HepG2 (cell line): Measurements from ENCODE around the gene NOL4L. TPM values are rescaled to one million over a fixed set of nuclear protein-coding genes. Genes with fewer than 3 reads are reported as not detected.

ENCODE experiments used
- JUN ChIP-seq: sonication (generic); formaldehyde crosslinking; IDR thresholded peaks from 2 replicates; pipeline ENCODE4 v1.4.0; 2020; ENCODE audit warnings: mild to moderate bottlenecking, missing genetic modification reagents
- KLF11 ChIP-seq: IDR thresholded peaks from 2 replicates; pipeline ENCODE4 v1.6.1; 2016; ENCODE audit warnings: missing compliant biosample characterization
- KLF16 ChIP-seq, 2 experiments: sonication (generic) in 1 of 2; formaldehyde crosslinking in 1 of 2; IDR thresholded peaks; 2 replicates each; pipeline versions ENCODE4 v1.6.1 to v1.8.0; 2016 to 2023; ENCODE audit warnings: missing genetic modification reagents in 2 of 2, missing compliant biosample characterization in 1 of 2
- MAF1 ChIP-seq: sonication (generic); formaldehyde crosslinking; IDR thresholded peaks from 2 replicates; pipeline ENCODE4 v1.5.0; 2020; ENCODE audit warnings: missing genetic modification reagents, borderline replicate concordance
- MZF1 ChIP-seq: sonication (generic); formaldehyde crosslinking; IDR thresholded peaks from 2 replicates; pipeline ENCODE4 v1.8.1; 2023; ENCODE audit warnings: mild to moderate bottlenecking, missing genetic modification reagents, borderline replicate concordance
- NFYB ChIP-seq: sonication (generic); formaldehyde crosslinking; IDR thresholded peaks from 2 replicates; pipeline ENCODE4 v1.4.0; 2020; ENCODE audit warnings: missing genetic modification reagents
- NONO ChIP-seq, 2 experiments: fragments of 450-650 bp in 1 of 2; sonication (generic) in 1 of 2; formaldehyde crosslinking in 1 of 2; IDR thresholded peaks in 1 of 2; conservative IDR thresholded peaks in 1 of 2; 2 replicates each; pipeline versions ENCODE4 v1.6.1 to v1.8.0; 2017 to 2022; ENCODE audit warnings: mild to moderate bottlenecking in 1 of 2, missing genetic modification reagents in 1 of 2, moderate library complexity in 1 of 2
- NPAS2 ChIP-seq: sonication (generic); formaldehyde crosslinking; IDR thresholded peaks from 2 replicates; pipeline ENCODE4 v1.8.0; 2022; ENCODE audit warnings: mild to moderate bottlenecking, missing genetic modification reagents, borderline replicate concordance
- PATZ1 ChIP-seq: sonication (generic); formaldehyde crosslinking; IDR thresholded peaks from 2 replicates; pipeline ENCODE4 v1.4.0; 2020; ENCODE audit warnings: missing genetic modification reagents
- PLSCR1 ChIP-seq: sonication (generic); formaldehyde crosslinking; IDR thresholded peaks from 2 replicates; pipeline ENCODE4 v1.5.0; 2020; ENCODE audit warnings: missing genetic modification reagents, mild to moderate bottlenecking, borderline replicate concordance
- RAD51 ChIP-seq: fragments of 450-650 bp; IDR thresholded peaks from 2 replicates; pipeline ENCODE4 v1.6.1; 2016; ENCODE audit warnings: borderline replicate concordance
- ZBTB49 ChIP-seq: sonication (generic); formaldehyde crosslinking; IDR thresholded peaks from 2 replicates; pipeline ENCODE4 v1.4.0; 2020; ENCODE audit warnings: missing genetic modification reagents, borderline replicate concordance
- ZFP36L2 ChIP-seq: sonication (generic); formaldehyde crosslinking; IDR thresholded peaks from 2 replicates; pipeline ENCODE4 v1.4.0; 2020; ENCODE audit warnings: missing genetic modification reagents
- ZNF296 ChIP-seq: sonication (generic); formaldehyde crosslinking; conservative IDR thresholded peaks from 2 replicates; pipeline ENCODE4 v1.5.0; 2020; ENCODE audit warnings: mild to moderate bottlenecking, missing genetic modification reagents
- ZNF564 ChIP-seq: sonication (generic); formaldehyde crosslinking; IDR thresholded peaks from 2 replicates; pipeline ENCODE4 v1.8.1; 2023; ENCODE audit warnings: mild to moderate bottlenecking, missing genetic modification reagents
- ZNF672 ChIP-seq: sonication (generic); formaldehyde crosslinking; IDR thresholded peaks from 2 replicates; pipeline ENCODE4 v1.8.1; 2022; ENCODE audit warnings: missing genetic modification reagents
- ZNF780A ChIP-seq: sonication (generic); formaldehyde crosslinking; IDR thresholded peaks from 2 replicates; pipeline ENCODE4 v1.8.0; 2022; ENCODE audit warnings: mild to moderate bottlenecking, missing genetic modification reagents, moderate library complexity
- ZNF850 ChIP-seq: sonication (generic); formaldehyde crosslinking; conservative IDR thresholded peaks from 2 replicates; pipeline ENCODE4 v1.9.0; 2021; ENCODE audit warnings: mild to moderate bottlenecking, missing genetic modification reagents
- ZSCAN22 ChIP-seq: sonication (generic); formaldehyde crosslinking; IDR thresholded peaks from 2 replicates; pipeline ENCODE4 v1.4.0; 2020; ENCODE audit warnings: mild to moderate bottlenecking, missing genetic modification reagents
- polyA plus RNA-seq, 8 experiments: library from polyadenylated mRNA; depleted of rRNA in 3 of 8; stranded (reverse) in 7 of 8; unstranded in 1 of 8; fragments of >200 nt; fragmentation: Illumina TruSeq in 4 of 8; extraction: Trizol in 4 of 8; gene quantifications; 2 replicates each; pipeline versions ENCODE4 v1.2.1 to v1.2.3, GENCODE V29; 2011 to 2016; ENCODE audit warnings: low read depth in 4 of 8, missing spikeins in 1 of 8, mixed read lengths in 1 of 8; ENCODE audit not compliant: insufficient read depth in 1 of 8
- total RNA-seq, 5 experiments: library from RNA; depleted of rRNA; stranded (reverse); fragments of >200 nt; fragmentation: Illumina TruSeq; extraction: Trizol; gene quantifications; 2 replicates each; pipeline ENCODE4 v1.2.3, GENCODE V29; 2016; ENCODE audit warnings: low read depth in 1 of 5
- TF ChIP-seq, protein P1 (sequence below): sonication (generic); formaldehyde crosslinking; conservative IDR thresholded peaks from 2 replicates; pipeline ENCODE4 v1.4.0; 2020; ENCODE audit warnings: missing genetic modification reagents
- TF ChIP-seq, protein P2 (sequence below): sonication (generic); formaldehyde crosslinking; IDR thresholded peaks from 2 replicates; pipeline ENCODE4 v1.4.0; 2020; ENCODE audit warnings: mild to moderate bottlenecking, low read depth, missing genetic modification reagents

Gene NOL4L
- total and polyA plus RNA-seq, 2 of the 13 experiments (the other 11 are each of a cell fraction or from before 2014, with no cell fraction given): 16.6 to 35.4 TPM

DNA sequence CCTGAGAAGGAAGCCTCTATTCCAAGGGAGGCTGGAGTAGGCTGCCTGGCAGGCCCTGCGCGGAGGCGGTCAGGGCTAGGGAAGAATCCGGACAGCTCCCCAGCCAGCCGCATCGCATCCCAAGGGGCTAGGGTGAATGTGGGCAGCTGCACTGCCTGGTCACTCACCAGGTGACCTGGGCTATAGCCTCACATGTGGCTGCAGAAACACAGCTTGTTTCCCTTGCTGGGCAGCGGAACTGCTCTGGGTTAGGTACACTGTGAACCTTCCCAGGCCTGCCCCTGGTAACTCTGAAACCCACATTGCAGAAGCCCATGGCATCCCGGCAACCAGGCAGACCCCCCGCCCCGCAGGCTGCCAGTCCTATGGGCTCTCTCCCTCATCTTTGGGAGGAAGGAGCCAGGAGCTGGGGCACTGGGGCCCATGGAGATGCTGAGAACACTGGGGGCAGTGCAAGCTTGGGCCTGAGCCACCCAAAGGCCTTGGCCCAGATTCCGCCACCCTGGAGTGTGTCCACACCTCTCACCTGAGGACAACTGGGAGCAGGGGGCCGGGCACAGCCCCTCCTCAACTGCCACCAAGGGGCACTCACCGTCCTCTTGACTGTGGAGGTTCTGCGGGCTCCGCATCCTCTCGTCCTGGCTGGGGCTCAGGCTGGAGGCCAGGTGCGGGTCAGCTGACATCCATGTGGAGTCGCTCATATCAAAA lies 111.0 kb downstream of the NOL4L start (continued):
- TF ChIP-seq MAF1: no peak
- TF ChIP-seq ZSCAN22 (CRISPR knock-in tag): no peak
- TF ChIP-seq JUN (CRISPR knock-in tag): no peak
- TF ChIP-seq NFYB (CRISPR knock-in tag): no peak; the same call in 1 of the 2 replicates
- TF ChIP-seq ZFP36L2 (CRISPR knock-in tag): no peak
- TF ChIP-seq PLSCR1 (CRISPR knock-in tag): no peak
- no peak; the same call in 1 of the 2 replicates for TF ChIP-seq ZNF296 (CRISPR knock-in tag)
- TF ChIP-seq KLF11 (CRISPR knock-in tag): no peak
- TF ChIP-seq NPAS2 (CRISPR knock-in tag): no peak
- TF ChIP-seq ZNF850: no peak
- TF ChIP-seq NONO (IDR thresholded peaks at IDR 0.05): no peak
- no peak for TF ChIP-seq NONO (CRISPR knock-in tag; conservative IDR thresholded peaks at IDR 0.05)
- TF ChIP-seq, protein P1, sequence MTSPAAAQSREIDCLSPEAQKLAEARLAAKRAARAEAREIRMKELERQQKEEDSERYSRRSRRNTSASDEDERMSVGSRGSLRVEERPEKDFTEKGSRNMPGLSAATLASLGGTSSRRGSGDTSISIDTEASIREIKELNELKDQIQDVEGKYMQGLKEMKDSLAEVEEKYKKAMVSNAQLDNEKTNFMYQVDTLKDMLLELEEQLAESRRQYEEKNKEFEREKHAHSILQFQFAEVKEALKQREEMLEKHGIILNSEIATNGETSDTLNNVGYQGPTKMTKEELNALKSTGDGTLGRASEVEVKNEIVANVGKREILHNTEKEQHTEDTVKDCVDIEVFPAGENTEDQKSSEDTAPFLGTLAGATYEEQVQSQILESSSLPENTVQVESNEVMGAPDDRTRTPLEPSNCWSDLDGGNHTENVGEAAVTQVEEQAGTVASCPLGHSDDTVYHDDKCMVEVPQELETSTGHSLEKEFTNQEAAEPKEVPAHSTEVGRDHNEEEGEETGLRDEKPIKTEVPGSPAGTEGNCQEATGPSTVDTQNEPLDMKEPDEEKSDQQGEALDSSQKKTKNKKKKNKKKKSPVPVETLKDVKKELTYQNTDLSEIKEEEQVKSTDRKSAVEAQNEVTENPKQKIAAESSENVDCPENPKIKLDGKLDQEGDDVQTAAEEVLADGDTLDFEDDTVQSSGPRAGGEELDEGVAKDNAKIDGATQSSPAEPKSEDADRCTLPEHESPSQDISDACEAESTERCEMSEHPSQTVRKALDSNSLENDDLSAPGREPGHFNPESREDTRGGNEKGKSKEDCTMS: no peak
- TF ChIP-seq KLF16 (CRISPR knock-in tag; IDR thresholded peaks at IDR 0.05): no peak
- TF ChIP-seq RAD51: no peak
- no peak for TF ChIP-seq ZNF780A (CRISPR knock-in tag)
- no peak for TF ChIP-seq ZNF672 (CRISPR knock-in tag)
- TF ChIP-seq PATZ1 (CRISPR knock-in tag): peak; percentile 8; the same call in 1 of the 2 replicates
- no peak for TF ChIP-seq ZNF564 (CRISPR knock-in tag)
- no peak for TF ChIP-seq ZBTB49 (CRISPR knock-in tag)
- TF ChIP-seq, protein P2, sequence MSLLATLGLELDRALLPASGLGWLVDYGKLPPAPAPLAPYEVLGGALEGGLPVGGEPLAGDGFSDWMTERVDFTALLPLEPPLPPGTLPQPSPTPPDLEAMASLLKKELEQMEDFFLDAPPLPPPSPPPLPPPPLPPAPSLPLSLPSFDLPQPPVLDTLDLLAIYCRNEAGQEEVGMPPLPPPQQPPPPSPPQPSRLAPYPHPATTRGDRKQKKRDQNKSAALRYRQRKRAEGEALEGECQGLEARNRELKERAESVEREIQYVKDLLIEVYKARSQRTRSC: no peak
- no peak for TF ChIP-seq MZF1 (CRISPR knock-in tag)
